HS-27A (cell line): ENCODE data around the gene MFSD11.
"Not testable (repeated sequence)": the region's sequence is repeated elsewhere in the genome, so short reads cannot be mapped to it uniquely, and the experiment has no call there.

Experiments used
- DNase-seq: peaks from one replicate; pipeline ENCODE4 v3.0.0-alpha.2; 2012; ENCODE audit warnings: low read depth, missing footprints

MFSD11 gene

DNA sequence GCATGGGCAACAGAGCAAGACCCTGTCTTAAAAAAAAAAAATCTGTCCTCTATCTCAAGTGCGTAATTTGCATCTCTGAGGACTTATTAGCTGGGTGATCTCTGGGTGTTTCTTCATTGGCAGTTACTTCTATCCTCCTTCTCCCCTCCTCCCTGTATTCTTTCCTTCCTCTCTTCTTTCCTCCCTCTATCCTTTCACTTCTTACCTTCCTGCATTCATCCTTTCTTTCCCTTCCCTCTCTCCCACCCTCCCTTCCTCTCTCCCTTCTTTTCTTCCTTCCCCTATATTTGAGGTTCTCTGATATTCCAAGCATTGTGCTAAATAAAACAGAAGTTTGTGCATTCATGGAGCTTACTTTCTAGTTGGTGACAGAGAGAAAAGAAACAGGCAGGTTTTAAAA, 10.7 kb downstream of the MFSD11 start:
- DNase-seq, result no peak

DNA sequence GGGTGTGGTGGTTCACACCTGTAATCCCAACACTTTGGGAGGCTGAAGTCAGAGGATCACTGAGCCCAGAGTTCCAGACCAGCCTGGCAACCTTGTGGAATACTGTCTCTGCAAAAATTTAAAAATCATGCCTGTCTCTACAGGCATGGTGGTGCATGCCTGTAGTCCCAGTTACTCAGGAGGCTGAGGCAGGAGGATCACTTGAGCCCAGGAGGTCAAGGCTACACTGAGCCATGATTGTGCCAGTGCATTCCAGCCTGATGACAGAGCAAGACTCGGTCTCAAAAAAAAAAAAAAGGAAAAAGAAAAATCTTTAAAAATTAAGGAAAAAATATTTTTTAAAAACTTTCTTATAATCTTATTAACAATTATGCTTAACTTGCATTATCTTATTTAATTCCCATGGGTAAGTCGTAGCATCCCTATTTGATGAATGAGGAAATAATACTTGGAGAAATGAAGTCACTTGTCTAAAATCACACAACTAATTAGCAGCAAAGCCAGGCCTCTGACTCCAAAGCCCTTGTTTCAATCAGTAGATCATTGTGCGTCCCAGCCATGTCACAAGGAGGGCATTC, 13.6 kb downstream of the MFSD11 start:
- DNase-seq, result no peak

DNA sequence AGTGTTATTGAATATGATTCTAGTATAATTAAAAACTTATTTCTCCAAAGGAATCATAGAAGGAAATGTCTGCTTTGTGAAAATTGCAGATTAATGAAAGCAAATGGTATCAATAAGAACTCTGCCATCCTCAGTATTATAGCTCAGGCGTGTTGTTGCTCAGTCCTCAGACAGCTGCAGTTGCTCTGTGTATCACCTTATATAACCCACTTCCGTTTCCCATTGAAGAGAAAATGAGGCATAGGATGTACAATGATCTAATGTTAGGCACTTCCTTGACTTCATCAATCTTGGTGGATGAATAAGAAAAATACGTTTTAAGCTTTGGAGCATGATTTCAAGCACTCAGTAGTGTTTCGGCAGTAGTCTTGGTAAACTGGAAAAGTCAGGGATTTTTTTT, 14.1 kb downstream of the MFSD11 start:
- DNase-seq, result no peak

DNA sequence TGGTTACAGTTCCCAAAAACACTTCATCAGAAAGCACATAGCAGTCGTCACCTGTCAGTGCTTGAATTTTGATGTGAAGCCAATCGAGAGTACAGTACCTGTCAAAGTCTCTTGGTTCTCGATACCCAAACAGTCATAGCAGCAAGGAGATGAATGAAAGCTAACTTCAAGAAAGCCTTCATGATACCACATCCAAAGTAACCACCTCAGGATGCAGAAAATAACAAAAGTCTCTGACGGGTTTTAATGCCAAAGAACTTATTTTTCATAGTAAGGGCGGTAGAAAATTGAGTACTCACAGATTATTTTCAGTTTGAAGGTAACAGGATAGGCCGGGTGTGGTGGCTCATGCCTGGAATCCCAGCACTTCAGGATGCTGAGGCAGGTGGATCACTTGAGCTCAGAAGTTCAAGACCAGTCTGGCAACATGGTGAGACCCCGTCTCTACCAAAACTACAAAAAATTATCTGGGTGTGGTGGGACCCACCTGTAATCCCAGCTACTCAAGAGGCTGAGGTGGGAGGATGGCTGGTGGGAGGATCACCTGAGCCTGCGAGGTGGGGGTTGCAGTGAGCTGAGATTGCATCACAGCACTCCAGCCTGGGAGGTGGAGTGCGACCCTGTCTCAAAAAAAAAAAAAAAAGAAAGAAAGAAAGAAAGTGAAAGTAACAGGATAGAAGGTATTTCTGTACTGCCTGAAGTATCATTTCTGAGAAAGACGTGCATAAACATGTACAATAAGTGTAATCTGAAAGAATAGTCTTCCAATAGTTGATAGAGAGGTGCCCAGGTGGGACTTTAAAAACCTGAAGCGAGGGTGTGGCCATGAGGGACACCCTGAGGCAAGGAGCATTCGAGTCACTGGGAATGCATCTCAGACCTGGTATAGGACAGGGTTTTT, 15.4 kb downstream of the MFSD11 start:
- no peak for DNase-seq

DNA sequence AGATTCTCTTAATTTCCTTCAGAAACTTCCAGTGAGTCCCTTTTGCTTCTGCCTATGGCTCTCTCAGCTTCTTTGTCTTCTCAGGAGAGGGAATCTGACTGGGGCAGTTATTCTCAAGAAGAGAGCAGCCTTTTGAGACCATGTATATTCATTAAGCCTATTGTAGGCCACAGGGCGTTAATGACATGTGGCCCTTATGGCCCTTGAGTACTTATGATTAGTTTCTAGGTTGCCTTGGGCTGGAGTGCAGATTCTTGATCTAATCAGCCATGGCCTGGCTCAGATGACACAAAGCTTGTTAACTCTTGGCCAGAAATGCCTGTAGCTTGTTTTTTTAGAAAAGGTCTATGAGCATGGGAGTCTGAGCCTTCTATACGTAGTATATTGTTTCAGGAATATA, 17.4 kb downstream of the MFSD11 start:
- DNase-seq, result no peak

DNA sequence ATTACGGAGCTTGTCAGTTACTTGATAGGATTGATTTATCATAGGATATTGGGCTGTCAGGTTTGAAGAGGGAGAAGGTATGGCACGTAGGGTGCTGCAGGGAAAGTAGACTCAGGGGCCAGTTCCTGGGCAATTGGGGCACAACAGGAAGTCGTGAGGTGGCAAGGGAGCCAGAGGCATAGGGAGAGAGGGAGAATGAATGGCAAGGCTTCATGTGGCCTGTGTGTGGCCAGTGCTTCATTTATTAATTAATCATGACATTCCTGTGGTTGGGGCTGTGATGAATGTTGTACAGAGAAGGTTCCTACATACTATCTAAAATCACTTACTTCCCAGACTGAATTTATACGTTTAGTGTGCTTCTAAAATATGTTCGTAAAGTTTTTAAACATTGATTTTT, 19.3 kb downstream of the MFSD11 start:
- no peak for DNase-seq

DNA sequence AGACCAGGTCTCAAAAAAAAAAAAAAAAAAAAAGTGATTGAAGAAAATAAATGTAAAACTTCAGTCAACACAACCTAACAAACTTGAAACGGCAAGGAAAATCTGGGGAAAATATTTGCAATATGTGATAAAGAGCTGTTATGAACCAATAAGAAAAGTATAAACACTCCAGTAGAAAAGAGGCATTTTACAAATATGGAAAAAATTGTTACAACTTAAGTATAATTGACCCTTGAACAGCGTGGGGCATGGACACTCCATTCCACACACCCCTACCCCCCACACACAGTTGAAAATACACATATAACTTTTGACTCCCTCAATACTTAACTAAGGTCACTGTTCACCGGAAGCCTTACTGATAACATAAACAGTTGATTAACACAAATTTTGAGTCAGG, 20.7 kb downstream of the MFSD11 start:
- DNase-seq, result no peak

DNA sequence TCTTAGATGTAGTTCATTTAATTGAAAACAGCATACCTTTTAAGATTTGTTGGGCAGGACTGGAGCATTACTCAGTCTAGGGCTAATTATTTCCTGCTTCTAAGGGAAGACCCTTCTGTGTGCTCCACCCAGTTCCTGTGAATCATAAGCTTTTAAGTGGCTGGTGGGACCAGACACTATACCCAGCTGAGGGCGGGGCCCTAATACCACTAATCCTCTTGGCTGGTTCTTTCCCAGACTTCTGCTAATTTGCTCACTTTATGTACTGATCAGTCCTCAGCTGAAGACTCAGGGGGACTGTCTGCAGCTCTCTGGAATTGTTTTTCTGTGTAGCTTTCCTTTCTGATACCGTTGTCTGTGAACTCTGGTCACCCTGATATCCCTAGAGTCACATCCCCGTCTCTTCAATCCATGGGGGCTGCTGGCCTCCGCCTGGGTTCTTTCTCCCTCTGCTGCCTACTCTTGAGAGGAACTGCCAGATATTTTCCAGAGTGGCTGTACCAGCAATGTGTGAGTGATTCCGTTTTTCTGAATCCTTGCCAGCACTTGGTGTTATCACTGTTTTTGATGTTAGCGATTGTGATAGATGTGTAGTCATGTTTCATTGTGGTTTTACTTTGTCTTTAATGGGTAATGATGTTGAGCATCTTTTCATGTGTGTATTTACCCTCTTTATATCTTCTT, 35.1 kb downstream of the MFSD11 start:
- DNase-seq, result peak; percentile 33

DNA sequence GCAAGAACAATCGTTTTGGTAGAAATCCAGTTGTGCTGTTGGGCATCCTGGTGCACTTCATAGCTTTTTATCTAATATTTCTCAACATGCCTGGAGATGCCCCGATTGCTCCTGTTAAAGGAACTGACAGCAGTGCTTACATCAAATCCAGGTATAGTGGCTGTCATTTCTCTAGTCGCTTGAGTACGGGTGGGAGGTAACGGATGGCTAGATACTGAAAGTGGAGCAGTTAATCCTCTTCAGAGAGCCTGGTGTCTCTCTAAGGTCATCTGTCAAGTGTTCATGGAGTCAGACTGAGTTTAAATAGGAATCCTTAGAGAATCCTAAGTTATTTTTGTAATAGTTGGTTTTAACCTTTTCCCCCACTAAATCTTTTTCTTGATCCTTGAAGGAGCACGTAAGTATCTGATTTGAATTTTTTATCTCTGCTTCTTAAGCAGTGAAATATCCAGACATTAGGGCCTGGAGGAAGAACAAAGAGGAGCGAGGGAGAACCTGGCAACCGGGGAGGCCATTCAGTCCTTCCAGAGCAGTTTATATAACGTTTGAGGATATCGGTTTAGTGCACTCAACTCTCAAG, 37.2 kb downstream of the MFSD11 start:
- no peak for DNase-seq

DNA sequence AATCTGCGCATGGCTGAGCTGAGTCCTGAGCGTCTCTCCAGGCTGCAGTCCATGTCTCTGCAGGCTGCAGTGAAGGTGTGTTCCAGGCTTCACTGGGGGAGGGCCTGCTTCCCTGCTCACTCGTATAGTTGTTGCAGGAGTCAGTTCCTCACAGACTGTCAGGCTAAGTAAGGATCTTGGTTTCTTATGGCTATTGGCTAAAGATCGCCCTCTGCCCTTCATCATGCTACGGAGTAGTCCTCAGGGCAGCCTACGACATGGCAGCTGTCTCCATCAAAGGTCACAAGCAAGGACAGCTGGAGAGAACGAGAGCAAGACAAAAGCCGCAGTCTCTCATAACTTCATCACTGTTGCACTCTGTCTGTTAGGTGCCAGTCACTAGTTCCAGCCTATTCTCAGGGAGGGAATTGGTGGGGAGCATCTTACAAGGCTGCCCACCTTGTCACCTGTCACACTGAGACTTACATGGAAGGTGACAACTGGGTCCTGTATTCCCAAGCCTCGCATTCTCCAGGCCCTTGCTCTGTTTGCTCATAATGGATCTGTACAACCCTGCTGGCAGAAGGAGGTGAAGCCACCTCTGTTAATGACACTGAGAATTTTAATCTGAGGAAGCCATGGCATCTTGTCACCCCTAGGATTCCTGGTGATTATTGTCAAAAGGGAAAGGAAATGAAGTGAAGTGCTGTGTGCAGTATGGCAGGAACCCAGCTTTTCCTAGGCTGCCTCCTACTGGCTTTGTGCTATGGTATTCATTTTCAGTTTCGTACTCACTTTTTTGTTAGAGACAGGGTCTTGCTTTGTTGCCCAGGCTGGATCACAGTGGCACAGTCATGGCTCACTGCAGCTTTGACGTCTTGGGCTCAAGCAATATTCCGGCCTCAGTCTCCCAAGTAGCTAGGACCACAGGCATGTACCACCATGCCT, 43.4 kb downstream of the MFSD11 start:
- no peak for DNase-seq

DNA sequence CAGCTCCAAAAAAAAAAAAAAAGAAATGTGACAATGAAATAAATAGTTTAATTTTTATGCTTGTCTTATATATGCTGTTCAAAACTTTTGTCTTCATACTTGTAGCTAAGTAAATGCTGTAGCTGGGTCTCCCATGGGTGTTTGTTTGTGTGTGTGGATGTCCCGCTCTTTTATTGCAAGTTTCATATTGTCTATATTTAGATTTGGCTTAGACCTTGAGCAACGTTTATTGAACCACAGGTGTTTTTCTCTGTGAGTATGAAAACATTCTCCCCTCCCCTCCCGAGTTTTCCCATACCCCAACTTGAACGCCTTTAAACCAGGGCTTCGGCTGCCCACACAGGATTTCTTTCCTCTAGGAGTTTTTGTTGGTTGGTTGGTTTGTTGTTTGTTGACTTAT, 45.2 kb downstream of the MFSD11 start:
- no peak for DNase-seq

DNA sequence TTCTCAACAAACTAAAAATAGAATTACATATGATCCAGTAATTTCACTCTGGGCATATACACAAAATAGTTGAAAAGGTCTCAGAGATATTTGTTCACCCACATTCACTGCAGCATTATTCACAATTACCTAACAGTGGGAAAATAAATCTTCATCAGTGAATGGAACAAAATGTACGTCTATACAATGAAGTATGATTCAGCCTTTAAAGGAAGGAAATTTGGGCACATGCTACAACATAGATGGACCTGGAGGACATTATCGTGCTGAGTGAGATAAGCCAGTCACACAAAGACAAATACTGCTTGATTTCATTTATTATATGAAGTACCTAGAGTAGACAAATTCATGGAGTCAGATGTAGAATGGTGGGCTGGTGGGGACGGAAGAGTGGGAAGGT, 47.0 kb downstream of the MFSD11 start:
- no peak for DNase-seq

DNA sequence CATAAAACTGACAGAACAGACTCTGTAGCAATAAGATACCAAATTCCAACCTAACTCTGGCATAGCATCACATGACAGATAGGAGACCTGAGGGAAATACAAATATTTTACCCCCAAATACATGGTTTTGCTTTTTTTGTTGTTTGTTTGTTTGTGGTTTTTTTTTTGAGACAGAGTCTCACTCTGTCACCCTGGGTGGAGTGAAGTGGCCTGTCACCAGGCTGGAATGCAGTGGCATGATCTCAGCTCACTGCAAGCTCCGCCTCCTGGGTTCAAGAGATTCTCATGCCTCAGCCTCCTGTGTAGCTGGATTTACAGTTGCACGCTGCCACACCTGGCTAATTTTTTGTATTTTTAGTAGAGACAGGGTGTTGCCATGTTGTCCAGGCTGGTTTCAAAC, 49.9 kb downstream of the MFSD11 start:
- not testable (repeated sequence) for DNase-seq

DNA sequence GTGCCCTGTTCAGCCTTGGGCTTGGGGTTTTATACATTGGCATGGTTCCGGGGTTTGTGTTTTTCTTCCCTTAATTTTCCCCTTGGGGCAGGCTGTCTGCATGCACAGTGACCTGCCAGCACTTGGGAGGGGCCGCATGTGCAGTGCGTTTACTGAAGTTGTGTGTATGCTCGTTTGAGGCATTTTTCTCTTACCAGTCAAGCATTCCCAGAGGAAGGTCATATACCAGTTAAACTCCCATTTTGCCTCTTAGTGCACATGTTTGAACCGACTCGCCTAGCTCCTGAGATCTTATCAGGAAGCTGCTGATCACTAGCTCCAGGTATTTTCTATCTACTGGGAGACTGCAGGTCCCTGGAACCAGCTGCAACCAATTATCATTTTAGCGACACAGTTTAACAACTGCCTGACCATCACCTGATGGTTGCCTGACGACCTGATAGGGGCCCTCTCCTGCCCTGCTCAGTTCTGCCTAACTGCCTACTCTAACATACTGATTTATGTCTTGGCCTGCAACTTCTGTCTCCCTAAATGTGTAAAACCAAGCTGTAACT, 51.4 kb downstream of the MFSD11 start:
- DNase-seq, result no peak

DNA sequence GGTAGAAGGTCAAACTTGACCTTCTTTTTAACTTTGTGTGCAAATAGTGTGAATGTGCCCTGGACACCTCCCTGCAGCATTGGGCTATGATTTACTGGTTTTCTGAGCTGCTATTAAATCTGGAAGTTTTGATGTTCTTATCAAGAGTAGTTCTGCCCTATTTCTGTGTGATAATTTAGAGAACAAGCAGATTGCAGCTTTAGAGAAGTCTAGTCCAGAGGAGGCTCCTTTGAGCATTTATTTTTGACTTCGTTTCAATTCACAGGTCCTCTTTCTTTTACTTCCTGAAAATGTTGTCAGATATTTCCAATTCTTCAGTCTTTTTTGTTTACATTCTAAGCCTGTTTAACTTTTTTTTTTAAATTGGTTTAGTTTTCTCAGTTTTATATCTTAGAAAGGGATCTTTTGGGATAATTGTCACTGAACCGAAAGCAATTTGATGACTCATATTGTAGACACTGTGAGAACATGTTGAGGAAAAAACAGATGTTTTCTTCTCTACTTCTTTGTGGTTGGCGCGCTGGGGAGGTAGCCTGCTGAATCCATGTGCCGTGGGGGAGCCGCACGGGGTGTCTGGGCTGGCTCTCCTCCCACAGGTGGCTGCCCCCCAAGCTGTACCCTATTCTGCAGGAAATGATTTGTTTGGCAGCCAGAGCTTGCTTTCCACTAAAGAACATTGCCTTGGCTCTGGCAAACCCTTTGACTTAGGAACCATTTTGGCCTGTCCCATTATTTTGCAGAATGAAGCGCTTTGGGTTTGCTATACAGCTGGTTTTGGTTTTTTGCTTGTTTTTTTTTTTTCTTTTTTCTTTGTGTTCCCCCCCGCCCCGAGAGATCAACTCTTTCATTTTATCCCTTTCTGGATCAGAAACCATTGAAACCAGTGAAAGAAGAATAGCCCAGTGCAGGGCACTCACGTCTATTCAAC, 53.4 kb downstream of the MFSD11 start:
- DNase-seq, result no peak

DNA sequence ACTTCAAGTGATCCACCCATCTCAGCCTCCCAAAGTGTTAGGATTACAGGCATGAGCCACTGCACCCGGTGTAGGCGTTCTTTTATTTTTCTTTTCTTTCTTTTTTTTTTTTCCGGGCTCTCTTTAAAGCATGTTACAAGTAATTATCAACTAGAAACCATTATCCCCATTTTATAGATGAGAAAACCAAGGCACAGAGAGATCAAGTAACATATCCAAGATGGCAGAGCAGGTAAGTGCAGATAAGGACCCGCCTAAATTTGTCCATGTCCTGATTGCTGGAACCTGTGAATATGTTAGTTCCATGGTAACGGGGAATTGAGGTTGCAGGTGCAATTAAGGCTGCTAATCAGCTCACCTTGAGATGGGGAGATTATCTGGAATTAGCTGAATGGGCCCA, 54.4 kb downstream of the MFSD11 start:
- no peak for DNase-seq

DNA sequence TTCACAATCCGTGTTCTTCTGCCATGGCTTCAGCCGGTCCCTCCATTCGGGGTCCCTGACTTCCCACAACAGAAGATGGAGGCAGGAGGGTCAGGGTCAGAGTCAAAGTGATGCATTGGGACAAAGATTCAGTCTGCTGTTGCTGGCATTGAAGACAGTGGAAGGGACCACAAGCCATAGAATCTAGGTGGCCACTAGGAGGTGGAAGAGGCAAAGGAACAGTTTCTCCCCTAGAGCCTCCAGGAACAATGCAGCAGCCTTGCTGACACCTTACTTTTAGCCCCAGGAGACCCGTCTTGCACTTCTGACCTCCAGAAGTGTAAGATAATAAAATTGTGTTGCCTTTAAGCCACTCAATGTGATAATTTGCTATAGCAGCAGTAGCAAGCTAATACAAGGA, 55.9 kb downstream of the MFSD11 start:
- no peak for DNase-seq

DNA sequence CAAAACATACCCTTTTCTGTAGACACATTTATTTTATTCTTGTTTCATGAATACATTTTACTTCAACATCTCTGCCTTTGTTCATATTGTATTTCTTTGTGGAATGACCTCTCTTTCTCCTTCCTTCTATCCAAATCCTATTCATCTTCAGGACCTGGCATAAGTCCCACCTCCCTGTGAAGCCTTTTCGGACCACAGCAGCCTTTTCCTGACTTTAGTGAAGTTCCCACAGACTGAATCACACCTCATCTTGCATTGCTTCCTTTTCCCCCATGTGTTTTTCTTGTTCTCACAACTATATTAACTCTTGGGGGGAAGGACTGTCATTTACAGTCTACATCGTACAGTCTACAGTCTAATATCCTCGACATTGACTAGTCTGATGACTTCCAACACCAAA, 58.2 kb downstream of the MFSD11 start:
- DNase-seq, result no peak

DNA sequence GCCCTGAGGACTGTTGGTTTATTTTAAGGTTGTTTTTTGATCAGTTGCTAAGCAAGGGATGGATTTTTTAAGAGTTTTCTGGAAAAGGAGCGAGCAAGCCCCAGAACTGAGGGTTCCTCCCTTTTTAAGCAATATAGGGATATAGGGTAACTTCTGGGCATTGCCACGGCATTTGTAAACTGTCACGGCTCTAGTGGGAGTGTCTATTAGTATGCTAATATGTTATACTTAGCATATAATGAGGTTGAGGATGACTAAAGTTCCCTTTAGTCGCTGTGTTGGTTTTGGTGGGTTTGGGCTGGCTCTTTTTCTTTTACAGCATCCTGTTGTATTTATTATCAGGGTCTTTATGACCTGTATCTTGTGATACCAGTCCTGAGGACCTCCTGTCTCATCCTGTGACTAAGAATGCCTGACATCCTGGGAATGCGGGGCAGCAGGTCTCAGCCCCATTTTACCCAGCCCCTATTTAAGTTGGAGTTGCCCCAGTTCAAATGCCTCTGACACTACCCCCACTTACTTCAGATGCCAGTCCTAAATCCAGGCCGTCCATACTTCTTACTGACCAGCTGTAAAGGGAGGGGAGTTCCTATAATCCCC, 59.4 kb downstream of the MFSD11 start:
- no peak for DNase-seq

DNA sequence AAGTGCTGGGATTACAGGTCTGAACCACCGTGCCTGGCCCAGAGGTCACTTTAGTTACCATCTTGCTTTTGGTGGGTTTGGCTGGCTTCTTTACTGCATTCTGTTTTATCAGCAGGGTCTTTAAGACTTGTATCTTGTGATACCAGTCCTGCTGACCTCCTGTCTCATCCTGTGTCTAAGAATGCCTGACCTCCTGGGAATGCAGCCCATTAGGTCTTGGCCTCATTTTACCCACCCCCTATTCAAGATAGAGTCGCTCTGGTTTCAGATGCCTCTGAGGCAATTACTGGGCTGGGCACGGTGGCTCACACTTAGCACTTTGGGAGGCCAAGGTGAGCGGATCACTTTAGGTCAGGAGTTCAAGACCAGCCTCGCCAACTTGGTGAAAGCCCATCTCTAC, 63.8 kb downstream of the MFSD11 start:
- DNase-seq, result no peak
